Mucosa of descending colon (tissue), 3 donors: ENCODE data around the gene C11orf65. TPM values are rescaled to one million over a fixed set of nuclear protein-coding genes. Genes with fewer than 3 reads are reported as not detected.

Experiments used
- ATAC-seq: fragments of 200-7000 bp; cut with Tn5 transposase; one replicate; pipeline ENCODE4 v1.9.1; 2020; ENCODE audit warnings: mild to moderate bottlenecking, moderate library complexity
- DNase-seq, 3 donors: peaks; one replicate each; pipeline ENCODE4 v3.0.0-alpha.2; 2020
- H3K36me3 ChIP-seq: fragments of 200-600 bp; one replicate; pipeline ENCODE4 v1.8.0; 2021; ENCODE audit warnings: low read depth, mild to moderate bottlenecking
- H3K4me1 ChIP-seq: fragments of 200-600 bp; one replicate; pipeline ENCODE4 v1.8.0; 2021; ENCODE audit warnings: low read depth, mild to moderate bottlenecking
- H3K4me3 ChIP-seq: fragments of 200-600 bp; one replicate; pipeline ENCODE4 v1.8.0; 2021; ENCODE audit warnings: mild to moderate bottlenecking
- H3K9me3 ChIP-seq: fragments of 200-600 bp; one replicate; pipeline ENCODE4 v1.8.0; 2021; ENCODE audit warnings: mild to moderate bottlenecking
- intact Hi-C, 2 donors: fragments of 100-400 bp; cut with DNase I in 1 of 2; cut with micrococcal nuclease in 1 of 2; formaldehyde crosslinking; loops; one replicate each; pipeline versions ENCODE4 v1.11.0 to v1.11.1; 2022; cut with DNase I, micrococcal nuclease
- total RNA-seq, 3 donors: library from RNA; stranded (reverse); fragmentation: NEBNext Ultra II Directional in 2 of 3; extraction: Animal tissue kit (Norgen Biotek cat#: 25700) in 2 of 3; gene quantifications; one replicate each; pipeline versions ENCODE4 v1.2.1 to v1.2.4, GENCODE V29; 2021 to 2023
- TF ChIP-seq, protein P1 (sequence below): fragments of 200-600 bp; IDR thresholded peaks from one replicate; pipeline ENCODE4 v1.8.0; 2022; ENCODE audit warnings: antibody characterized with exemption, mild to moderate bottlenecking
- donor health status: DM: no; HTN: no; CAD: no; lungs with moderate emphysema.
- donor health status: DM: no; HTN: no; CAD: no.
- donor health status: DM: no; HTN: yes; CAD: no.

C11orf65 gene
- total RNA-seq, 3 donors from 2014 or later, result 0.31 to 1.3 (median 0.35) TPM

GRCh38 chr11:108501396-108501795 is 34.1 kb upstream of the C11orf65 start:
- H3K9me3 ChIP-seq, result no peaks in the 10 kb centered on the region
- no peak for DNase-seq
- TF ChIP-seq, protein P1, sequence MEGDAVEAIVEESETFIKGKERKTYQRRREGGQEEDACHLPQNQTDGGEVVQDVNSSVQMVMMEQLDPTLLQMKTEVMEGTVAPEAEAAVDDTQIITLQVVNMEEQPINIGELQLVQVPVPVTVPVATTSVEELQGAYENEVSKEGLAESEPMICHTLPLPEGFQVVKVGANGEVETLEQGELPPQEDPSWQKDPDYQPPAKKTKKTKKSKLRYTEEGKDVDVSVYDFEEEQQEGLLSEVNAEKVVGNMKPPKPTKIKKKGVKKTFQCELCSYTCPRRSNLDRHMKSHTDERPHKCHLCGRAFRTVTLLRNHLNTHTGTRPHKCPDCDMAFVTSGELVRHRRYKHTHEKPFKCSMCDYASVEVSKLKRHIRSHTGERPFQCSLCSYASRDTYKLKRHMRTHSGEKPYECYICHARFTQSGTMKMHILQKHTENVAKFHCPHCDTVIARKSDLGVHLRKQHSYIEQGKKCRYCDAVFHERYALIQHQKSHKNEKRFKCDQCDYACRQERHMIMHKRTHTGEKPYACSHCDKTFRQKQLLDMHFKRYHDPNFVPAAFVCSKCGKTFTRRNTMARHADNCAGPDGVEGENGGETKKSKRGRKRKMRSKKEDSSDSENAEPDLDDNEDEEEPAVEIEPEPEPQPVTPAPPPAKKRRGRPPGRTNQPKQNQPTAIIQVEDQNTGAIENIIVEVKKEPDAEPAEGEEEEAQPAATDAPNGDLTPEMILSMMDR, result no peak
- ATAC-seq, result no peak
- no peak overlapping the region for H3K4me3 ChIP-seq
- no peaks in the 10 kb centered on the region for H3K36me3 ChIP-seq
- intact Hi-C loops, result no loop called here
- peaks cover 7% of the 10 kb centered on the region for H3K4me1 ChIP-seq

- peaks cover 7% of the 10 kb centered on the region for H3K4me1 ChIP-seq
- intact Hi-C loops, result no loop called here
- TF ChIP-seq, protein P1, result no peak
- H3K36me3 ChIP-seq, result no peaks in the 10 kb centered on the region
- DNase-seq (no peak), ATAC-seq (no peak)
- no peak overlapping the region for H3K4me3 ChIP-seq
- no peaks in the 10 kb centered on the region for H3K9me3 ChIP-seq
Observed at GRCh38 chr11:108500721-108501120, 33.4 kb upstream of the C11orf65 start.

- no peak overlapping the region for H3K4me3 ChIP-seq
- peaks cover 7% of the 10 kb centered on the region for H3K4me1 ChIP-seq
- H3K36me3 ChIP-seq, result no peaks in the 10 kb centered on the region
- intact Hi-C loops, result no loop called here
- DNase-seq, result no peak
- no peak for ATAC-seq
- no peaks in the 10 kb centered on the region for H3K9me3 ChIP-seq
- TF ChIP-seq, protein P1, result no peak
Observed at GRCh38 chr11:108500169-108500568, 32.8 kb upstream of the C11orf65 start.

GRCh38 chr11:108498816-108499408 is 31.6 kb upstream of the C11orf65 start:
- TF ChIP-seq, protein P1, result no peak
- Histone ChIP-seq H3K36me3 (no peaks in the 10 kb centered on the region), H3K4me1 (peaks cover 10% of the 10 kb centered on the region), H3K9me3 (no peaks in the 10 kb centered on the region), H3K4me3 (peak overlapping the region; percentile 48)
- intact Hi-C loops, result no loop called here
- DNase-seq, result peak; percentile 10 to 46 (median 32)
- no peak for ATAC-seq

GRCh38 chr11:108498046-108498815 is 30.9 kb upstream of the C11orf65 start, which contains the start of gene POGLUT3:
POGLUT3 (minus strand) TSS chr11:108498384; CDS start chr11:108498366, 18 bp downstream.
- Histone ChIP-seq H3K4me3 (peak within 1 kb of the TSS; percentile 48), H3K4me1 (peaks cover 10% of the 10 kb centered on the region), H3K36me3 (no peaks in the 10 kb centered on the region), H3K9me3 (no peaks in the 10 kb centered on the region)
- ATAC-seq (peak; percentile 77), DNase-seq (peak; percentile 50 to 77 (median 70))
- TF ChIP-seq, protein P1, result no peak
- intact Hi-C loops, result no loop called here
